NCI-H748 (cell line): ENCODE data around the gene PSMG4.

ENCODE experiments used
- DNase-seq: peaks from one replicate; lab custom pipeline; 2025; ENCODE audit not compliant: unreplicated experiment; lab: John Stamatoyannopoulos, UW

Gene PSMG4

DNA sequence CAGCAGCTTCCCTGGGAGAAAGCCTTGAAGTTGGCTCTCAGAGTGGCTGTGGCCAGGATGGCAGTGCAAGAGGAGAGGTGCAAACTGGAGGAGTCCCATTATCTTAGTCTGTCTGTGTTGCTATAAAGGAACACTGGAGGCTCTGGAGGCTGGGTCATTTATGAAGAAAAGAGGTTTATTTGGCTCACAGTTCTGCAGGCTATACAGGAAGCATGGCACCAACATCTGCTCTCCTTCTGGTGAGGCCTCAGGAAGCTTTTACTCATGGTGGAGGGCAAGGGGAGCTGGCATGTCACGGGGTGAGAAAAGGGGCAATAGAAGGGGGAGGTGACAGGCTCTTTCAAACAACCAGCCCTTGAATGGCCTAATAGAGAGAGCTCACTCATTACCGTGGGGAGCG is 47.1 kb downstream of the PSMG4 start:
- no peak for DNase-seq

DNA sequence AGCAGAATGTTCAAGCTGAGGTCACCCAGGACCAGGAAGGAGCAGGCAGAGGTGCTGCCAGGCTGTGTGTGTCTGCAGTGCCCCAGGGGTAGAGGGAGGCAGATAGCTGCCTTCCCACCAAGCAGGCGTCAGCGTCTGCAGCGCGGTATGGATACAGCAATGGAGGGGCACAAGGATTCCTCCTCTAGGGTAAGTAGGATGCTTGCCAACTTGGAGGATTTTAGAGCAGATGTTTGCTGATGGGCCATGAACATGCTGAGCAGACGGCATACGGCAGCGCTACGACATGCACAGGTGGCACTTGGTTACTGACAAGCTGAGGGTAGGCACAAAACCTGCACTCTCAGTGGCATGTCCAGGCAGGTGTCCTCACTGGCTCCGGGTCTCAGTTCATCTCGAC is 48.1 kb downstream of the PSMG4 start:
- DNase-seq, result no peak

DNA sequence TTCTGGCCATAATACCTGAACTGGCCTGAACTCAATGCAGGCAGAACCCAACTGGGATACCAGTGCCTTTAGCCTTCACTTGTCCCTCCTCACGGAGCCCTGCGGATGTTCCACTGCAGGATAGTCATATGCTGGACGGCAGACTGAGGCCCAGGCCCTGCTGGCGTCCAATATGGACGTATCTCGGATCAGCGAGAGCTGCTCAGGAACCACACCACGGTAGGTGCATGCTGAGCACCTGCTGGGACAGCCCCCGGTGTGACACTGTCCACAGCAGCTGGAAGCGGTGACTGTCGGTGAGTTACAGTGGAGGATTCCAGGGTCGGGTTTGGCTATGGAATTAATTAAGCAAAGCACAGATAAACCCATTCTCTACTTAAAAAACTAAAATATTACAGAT is 48.7 kb downstream of the PSMG4 start:
- DNase-seq, result no peak

DNA sequence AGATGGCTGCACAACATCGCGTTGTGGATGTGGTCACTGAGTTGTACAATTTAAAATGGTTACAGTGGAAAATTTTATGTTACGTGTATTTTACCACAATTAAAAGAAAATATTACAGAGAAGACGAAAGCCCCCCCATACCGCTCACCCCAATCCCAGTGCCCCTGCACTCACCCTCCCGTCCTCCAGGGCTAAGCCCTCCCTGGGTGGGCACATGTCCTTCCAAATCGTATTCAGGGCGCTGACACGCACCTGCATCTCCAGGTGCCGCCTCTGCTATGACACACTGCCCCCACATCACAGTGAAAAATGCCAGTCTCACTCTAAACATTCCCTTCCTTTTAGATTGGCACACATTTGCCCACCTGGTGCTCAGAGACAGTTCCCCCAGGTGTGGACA is 49.4 kb downstream of the PSMG4 start:
- DNase-seq, result no peak

DNA sequence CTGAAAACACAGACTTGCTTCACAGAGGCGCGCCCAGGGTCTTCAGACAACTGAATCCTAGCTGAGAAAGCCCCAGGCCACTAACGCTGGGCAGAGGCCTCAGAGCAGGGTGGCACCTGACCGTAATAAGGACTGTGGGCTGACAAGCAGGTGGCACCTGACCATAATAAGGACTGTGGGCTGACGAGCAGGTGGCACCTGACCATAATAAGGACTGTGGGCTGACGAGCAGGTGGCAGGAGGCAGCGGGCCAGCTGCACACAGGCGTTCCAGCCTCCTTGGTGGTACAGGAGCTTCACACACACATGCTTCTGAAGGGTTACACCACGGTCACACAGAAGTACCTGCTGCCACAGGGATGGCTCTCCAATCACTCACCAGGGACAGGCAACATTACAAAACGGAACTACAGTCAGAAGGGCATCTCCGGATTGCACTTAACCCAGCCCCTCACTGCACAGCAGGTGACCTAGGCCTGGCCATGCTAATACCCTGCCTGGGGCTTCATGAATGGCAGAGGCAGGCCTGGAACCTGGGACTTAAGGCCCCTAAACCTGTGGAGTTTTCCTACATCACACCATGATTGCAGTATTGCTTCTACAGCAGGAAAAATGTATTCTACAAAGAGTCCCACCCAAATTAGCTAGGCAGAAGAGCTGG is 50.8 kb downstream of the PSMG4 start:
- DNase-seq, result peak; percentile 82

DNA sequence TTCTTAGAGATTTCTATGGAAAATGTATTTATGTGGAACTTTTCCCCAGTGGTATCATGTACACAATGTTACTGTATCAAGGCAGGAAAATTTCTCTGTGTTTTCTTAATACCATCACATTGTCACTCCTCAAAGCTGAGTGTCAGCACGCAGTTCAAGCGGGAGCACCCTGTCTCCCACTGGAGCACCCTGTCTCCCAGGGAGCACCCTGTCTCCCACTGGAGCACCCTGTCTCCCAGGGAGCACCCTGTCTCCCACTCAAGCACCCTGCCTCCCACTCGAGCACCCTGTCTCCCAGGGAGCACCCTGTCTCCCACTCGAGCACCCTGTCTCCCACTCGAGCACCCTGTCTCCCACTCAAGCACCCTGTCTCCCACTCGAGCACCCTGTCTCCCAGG is 51.3 kb downstream of the PSMG4 start:
- DNase-seq, result no peak

DNA sequence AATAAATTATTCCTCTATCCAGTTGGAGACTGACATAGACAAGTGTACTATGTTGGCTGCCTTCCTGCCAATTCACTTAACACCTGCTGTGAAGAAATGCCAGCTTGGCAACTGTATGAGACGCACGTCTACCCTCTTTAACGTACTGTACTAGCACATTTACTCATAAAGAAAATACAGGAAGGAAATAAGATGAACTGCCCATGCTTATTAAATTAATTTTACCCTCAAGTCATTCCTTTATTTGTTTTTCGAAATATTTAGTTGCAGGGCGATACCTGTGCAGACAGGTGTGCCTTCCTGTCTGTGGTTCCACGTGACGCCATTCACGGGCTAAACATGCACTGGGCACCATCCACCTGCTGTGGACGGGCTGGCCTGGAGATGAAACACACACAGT is 52.0 kb downstream of the PSMG4 start:
- no peak for DNase-seq

DNA sequence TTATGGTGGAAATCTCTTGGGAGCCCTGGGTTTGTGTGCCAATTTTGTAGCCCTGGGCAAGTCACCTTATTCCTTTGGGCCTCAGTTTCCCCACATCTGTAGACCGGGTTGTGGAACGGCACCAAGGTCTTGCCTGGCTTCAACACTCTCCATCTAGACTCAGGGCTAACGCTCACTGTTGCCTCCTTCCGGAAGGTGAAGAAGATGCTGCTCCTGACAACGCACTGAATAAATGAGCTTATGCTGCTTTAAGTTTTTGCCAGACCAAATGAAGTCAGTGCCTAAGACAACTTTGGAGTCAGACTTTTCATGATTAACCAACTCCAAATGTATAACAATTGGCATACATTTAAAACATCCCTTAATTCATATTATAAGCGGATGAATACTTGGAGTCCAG is 53.1 kb downstream of the PSMG4 start:
- no peak for DNase-seq

DNA sequence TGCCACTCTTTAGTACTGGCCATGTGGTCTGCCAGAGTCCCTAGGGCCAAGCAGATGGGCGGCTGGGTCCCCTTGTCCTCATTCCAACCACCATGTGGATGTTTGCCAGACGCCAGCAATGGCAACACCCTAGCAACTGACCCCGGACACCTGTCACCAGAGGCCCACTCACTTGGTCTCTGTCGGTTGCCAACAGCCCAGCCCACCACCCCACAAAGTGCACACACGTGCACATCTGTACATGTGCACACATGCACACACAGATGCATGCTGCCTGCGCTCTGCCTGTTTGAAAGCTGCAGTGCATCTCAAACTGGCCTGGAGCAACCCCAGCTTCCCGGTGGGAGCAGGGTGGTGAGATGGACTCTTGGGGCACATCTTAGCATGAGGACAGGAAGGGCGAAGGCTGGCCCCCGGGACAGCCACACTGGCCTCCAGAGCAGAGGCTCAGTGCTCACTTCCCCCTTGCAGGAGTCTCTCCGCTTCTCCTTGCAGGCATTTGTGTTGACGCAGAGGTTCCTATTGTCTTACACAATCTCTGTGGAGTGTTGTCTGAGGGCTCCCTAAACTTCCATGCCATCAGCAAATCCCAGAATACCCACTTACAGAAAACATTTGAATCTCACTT is 54.0 kb downstream of the PSMG4 start:
- DNase-seq, result no peak

DNA sequence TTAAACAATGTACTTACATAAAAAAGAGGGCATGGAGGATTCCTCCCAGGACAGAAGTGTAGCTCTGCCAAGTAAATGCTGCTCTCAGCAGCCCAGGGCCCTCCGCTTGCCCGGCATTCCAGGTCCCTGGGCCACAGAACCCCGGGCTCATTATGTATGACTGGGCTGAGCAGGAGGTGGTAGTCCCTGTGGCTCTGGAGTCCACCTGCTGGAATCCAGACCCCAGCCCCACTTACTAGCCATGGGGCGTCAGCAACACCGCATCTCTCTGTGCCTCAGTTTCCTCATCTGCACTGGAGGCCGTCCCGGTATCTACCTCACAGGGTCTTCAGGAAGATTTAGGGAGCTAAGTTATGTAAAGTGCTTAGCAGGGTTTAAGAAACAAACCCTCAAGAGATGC is 55.4 kb downstream of the PSMG4 start:
- no peak for DNase-seq

DNA sequence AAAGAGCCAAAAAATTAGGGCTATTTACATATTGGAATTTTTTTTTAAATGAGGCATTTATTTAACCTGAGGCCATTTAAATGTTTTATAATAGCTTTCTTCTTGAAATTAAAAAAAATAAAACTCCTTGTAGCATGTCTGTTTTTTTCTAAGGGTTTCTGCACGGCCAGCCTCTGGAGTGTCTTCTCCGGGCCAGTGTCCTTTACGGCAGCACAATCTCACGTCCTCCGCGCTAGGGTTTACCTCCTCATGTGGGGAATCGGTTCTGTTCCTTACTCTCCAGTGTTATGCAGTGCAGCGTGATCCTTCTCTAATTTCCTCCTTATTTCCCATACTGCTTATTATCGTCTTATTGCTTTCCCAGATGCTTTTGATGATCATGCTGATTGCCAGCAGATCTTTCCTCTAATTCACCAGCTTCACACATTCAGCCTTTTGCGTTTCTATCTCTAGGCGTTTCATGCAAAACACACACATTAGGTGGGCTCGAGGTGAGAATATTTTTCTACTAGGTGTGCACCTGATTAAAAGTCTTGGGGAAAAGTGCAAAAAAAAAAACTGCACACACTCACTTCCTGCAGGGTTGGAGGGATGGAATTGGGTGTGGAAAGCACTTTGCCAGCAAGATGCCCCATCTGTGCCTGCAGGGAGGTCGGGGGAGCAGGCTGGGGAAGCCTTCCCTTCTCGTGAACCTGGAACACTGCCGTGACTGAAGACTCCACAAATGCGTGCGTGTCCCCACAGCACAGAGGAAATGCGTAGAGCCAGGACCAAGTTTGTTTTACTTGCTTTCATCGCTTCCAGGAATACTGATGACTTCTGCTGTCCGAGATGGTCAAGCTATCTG is 56.1 kb downstream of the PSMG4 start:
- no peak for DNase-seq

DNA sequence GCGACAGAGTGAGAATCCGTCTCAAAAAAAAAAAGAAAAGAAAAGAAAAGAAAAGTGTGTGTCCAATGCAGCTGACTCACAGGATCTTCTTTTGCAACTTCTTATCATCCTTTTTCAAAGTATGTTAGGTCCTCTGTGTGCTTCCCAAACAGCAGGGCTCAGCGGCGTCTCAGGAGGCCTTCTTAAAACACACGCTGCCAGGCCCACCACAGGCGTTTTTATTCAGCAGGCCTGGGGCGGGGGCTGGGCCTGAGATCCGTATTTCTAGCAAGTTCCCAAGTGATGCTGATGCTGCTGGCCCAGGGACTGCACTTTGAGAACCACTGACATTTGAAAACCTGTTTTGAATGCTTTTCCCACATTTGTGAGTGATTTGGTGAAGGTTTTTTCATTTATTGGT is 57.1 kb downstream of the PSMG4 start:
- no peak for DNase-seq

DNA sequence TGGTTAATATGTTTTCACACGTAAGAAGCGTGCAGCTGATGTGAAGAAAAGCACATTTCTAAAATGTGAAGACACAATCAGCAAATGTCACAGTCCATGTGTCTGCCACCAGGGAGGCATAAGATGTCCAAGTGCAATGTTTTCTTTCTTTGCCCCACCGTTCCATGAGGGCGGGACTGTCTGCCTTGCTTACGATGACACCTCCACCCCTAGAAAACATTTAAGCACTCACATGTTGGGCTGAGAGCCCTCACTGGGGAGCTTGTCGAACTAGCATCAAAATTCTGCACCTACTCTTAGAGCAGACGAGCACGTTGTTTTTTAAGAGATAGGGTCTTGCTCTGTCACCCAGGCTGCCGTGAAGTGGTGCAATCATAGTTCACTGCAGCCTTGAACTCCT is 57.6 kb downstream of the PSMG4 start:
- no peak for DNase-seq

DNA sequence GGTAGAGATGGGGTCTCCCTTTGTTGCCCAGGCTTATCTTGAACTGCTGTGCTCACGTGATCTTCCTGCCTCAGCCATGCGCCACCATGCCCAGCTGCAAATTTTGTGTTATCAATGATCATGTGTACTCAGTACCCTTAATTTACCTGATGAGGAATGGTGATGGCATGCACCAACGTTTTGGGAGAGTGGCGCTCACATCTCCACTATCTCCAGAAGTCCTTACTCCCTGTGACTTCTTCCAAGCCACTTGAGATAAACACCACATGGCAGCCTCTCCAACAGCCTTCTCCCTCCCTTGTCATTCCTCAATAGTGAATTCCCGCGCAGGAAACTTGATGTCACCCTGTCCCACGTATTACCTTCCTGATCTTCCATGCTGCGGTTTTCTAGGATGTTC is 58.1 kb downstream of the PSMG4 start:
- no peak for DNase-seq
